GM12878 (cell line): ENCODE results near the gene GOLGA6L2. TPM values are rescaled to one million over a fixed set of nuclear protein-coding genes. Genes with fewer than 3 reads are reported as not detected.

Experiments
- ATAC-seq: fragments of 200-7000 bp; cut with Tn5 transposase; 3 replicates; pipeline ENCODE4 v1.9.1; 2020; ENCODE audit warnings: mild to moderate bottlenecking, moderate library complexity
- BruUV-seq: library from RNA; stranded (reverse); fragments of 400-500 nt; replicated peaks from 2 replicates; lab custom pipeline; 2021; lab: Mats Ljungman, UMichigan
- CTCF ChIA-PET: fragments of 300-600 bp; sonication (Branson Sonifier 250); formaldehyde crosslinking; extraction: SDS; loops from one replicate; lab custom pipeline; 2021; ENCODE audit warnings: inconsistent platforms; lab: Yijun Ruan, JAX
- POLR2A ChIA-PET: fragments of 350-600 bp; formaldehyde crosslinking; extraction: SDS; loops from one replicate; lab custom pipeline; 2021; ENCODE audit warnings: inconsistent platforms; lab: Charles Lee
- RAD21 ChIA-PET: fragments of 300-600 bp; sonication (Branson Sonifier 250); formaldehyde crosslinking; loops from one replicate; lab custom pipeline; 2023; ENCODE audit warnings: antibody characterized with exemption; ENCODE audit not compliant: unreplicated experiment; lab: Charles Lee
- SMC1A ChIA-PET: fragments of 300-600 bp; sonication (Branson Sonifier 250); formaldehyde crosslinking; loops from one replicate; lab custom pipeline; 2023; ENCODE audit not compliant: unreplicated experiment, uncharacterized antibody; lab: Charles Lee
- DNase-seq: peaks from one replicate; pipeline ENCODE4 v3.0.0-alpha.2; 2011; ENCODE audit warnings: low read depth, low spot score
- FAIRE-seq: peaks from 3 replicates; lab custom pipeline; 2011; peaks lifted over from hg19 to GRCh38; lab: Jason Lieb, UNC
- H2AFZ ChIP-seq: 2 replicates; pipeline ENCODE4 v1.6.0; 2011; ENCODE audit warnings: low read depth, low read length, control low read depth; ENCODE audit not compliant: control insufficient read depth
- H3K27ac ChIP-seq: 2 replicates; pipeline ENCODE4 v1.5.1; 2011; ENCODE audit warnings: control low read depth; ENCODE audit not compliant: control insufficient read depth, insufficient read depth
- H3K27me3 ChIP-seq, 2 experiments: replicated peaks in 1 of 2; 2 replicates each; pipeline versions ENCODE4 v1.6.0 to v1.6.1; 2011; ENCODE audit warnings: low read length in 1 of 2; ENCODE audit not compliant: control insufficient read depth in 2 of 2, insufficient read depth in 2 of 2
- H3K36me3 ChIP-seq, 2 experiments: 2 replicates each; pipeline ENCODE4 v1.5.1; 2011; ENCODE audit warnings: low read length in 1 of 2; ENCODE audit not compliant: control insufficient read depth in 2 of 2, insufficient read depth in 2 of 2
- H3K4me1 ChIP-seq: 2 replicates; pipeline ENCODE4 v1.6.1; 2011; ENCODE audit warnings: mild to moderate bottlenecking, low read length, moderate library complexity, mixed read lengths; ENCODE audit not compliant: control insufficient read depth, insufficient read depth
- H3K4me2 ChIP-seq: 2 replicates; pipeline ENCODE4 v1.6.0; 2011; ENCODE audit warnings: control low read depth; ENCODE audit not compliant: control insufficient read depth, insufficient read depth
- H3K4me3 ChIP-seq: fragments of 200-600 bp; sonication (generic); 2 replicates; pipeline ENCODE4 v1.5.1; 2016
- H3K79me2 ChIP-seq: 2 replicates; pipeline ENCODE4 v1.6.0; 2011; ENCODE audit warnings: low read length; ENCODE audit not compliant: control insufficient read depth, insufficient read depth
- H3K9ac ChIP-seq: 2 replicates; pipeline ENCODE4 v1.8.0; 2011; ENCODE audit warnings: low read length, control low read depth, mixed read lengths; ENCODE audit not compliant: control insufficient read depth, insufficient read depth
- H3K9me3 ChIP-seq: replicated peaks from 3 replicates; pipeline ENCODE4 v1.5.1; 2011; ENCODE audit warnings: mild to moderate bottlenecking, low read length; ENCODE audit not compliant: control insufficient read depth, insufficient read depth
- H4K20me1 ChIP-seq: 2 replicates; pipeline ENCODE4 v1.6.0; 2011; ENCODE audit not compliant: control insufficient read depth, insufficient read depth
- BCL3 ChIP-seq: IDR thresholded peaks from 2 replicates; pipeline ENCODE4 v1.6.1; 2011; ENCODE audit warnings: borderline replicate concordance, low read depth, mild to moderate bottlenecking, moderate library complexity, low read length; ENCODE audit not compliant: insufficient read depth, poor library complexity, severe bottlenecking
- CBX5 ChIP-seq: sonication (generic); IDR thresholded peaks from 2 replicates; pipeline ENCODE4 v1.6.1; 2016; ENCODE audit warnings: low read depth, moderate library complexity, mild to moderate bottlenecking, inconsistent platforms
- CREB1 ChIP-seq: IDR thresholded peaks from 2 replicates; pipeline ENCODE4 v1.6.1; 2012; ENCODE audit warnings: low read depth, mild to moderate bottlenecking, inconsistent platforms
- E2F4 ChIP-seq: IDR thresholded peaks from 2 replicates; pipeline ENCODE4 v1.6.1; 2012; ENCODE audit warnings: low read depth, low read length, improper control_type of control experiment
- ESRRA ChIP-seq: IDR thresholded peaks from 2 replicates; pipeline ENCODE4 v1.6.1; 2012; ENCODE audit warnings: mild to moderate bottlenecking, low read length, improper control_type of control experiment
- HCFC1 ChIP-seq: fragments of 150-350 bp; IDR thresholded peaks from 2 replicates; pipeline ENCODE4 v1.6.1; 2014; ENCODE audit warnings: low read length
- LARP7 ChIP-seq: fragments of 450-650 bp; IDR thresholded peaks from 2 replicates; pipeline ENCODE4 v1.6.1; 2017; ENCODE audit warnings: mild to moderate bottlenecking
- MTA3 ChIP-seq: IDR thresholded peaks from 2 replicates; pipeline ENCODE4 v1.6.1; 2012; ENCODE audit warnings: low read length, inconsistent platforms, borderline replicate concordance
- NFYA ChIP-seq: IDR thresholded peaks from 2 replicates; pipeline ENCODE4 v1.6.1; 2011; ENCODE audit warnings: low read depth, mild to moderate bottlenecking, low read length, improper control_type of control experiment, borderline replicate concordance
- POLR2A ChIP-seq: IDR thresholded peaks from 2 replicates; pipeline ENCODE4 v1.6.1; 2011; ENCODE audit warnings: low read depth, mild to moderate bottlenecking, low read length
- PRDM15 ChIP-seq: fragments of 450-650 bp; formaldehyde crosslinking; IDR thresholded peaks from 2 replicates; pipeline ENCODE4 v1.4.0; 2020; ENCODE audit warnings: mild to moderate bottlenecking, moderate library complexity
- RBBP5 ChIP-seq: fragments of 200-600 bp; sonication (generic); conservative IDR thresholded peaks from 2 replicates; pipeline ENCODE4 v1.6.1; 2016
- USF1 ChIP-seq: IDR thresholded peaks from 2 replicates; pipeline ENCODE4 v1.6.1; 2011; ENCODE audit warnings: borderline replicate concordance, low read depth, mild to moderate bottlenecking, moderate library complexity, mixed read lengths, low read length; ENCODE audit not compliant: insufficient read depth; ENCODE audit errors: extremely low read length
- ZNF24 ChIP-seq: fragments of 450-650 bp; IDR thresholded peaks from 2 replicates; pipeline ENCODE4 v1.6.1; 2017; ENCODE audit warnings: antibody characterized with exemption, mild to moderate bottlenecking
- WGBS: methylation state at CpG from one replicate; pipeline ENCODE4 v1.1.6; 2016; ENCODE audit warnings: low lambda C conversion rate; ENCODE audit not compliant: insufficient replicate concordance, insufficient coverage; ENCODE audit errors: missing lambda C conversion rate; 5-methylcytosine and 5-hydroxymethylcytosine counted together
- in situ Hi-C: fragments of 300-500 bp; cut with MboI; formaldehyde crosslinking; loops from 9 replicates; pipeline ENCODE4 v1.14.3; 2018; ENCODE audit warnings: mixed read lengths
- intact Hi-C: fragments of 100-400 bp; cut with micrococcal nuclease; formaldehyde crosslinking; loops from one replicate; pipeline ENCODE4 v1.14.2; 2022; ENCODE audit not compliant: unreplicated experiment
- polyA plus RNA-seq, 11 experiments: library from polyadenylated mRNA; depleted of rRNA in 4 of 11; unstranded in 6 of 11; stranded (reverse) in 5 of 11; fragments of >200 nt; fragmentation: Nextera tagmentation in 4 of 11; fragmentation: Illumina TruSeq in 1 of 11; extraction: Ambion mirVana in 4 of 11; extraction: Trizol in 1 of 11; gene quantifications; 1 replicate in 1 of 11; 2 replicates in 10 of 11; pipeline versions ENCODE4 v1.2.1 to v1.2.3, GENCODE V29; 2011 to 2016; ENCODE audit warnings: inconsistent platforms in 2 of 11, missing spikeins in 2 of 11, low read depth in 1 of 11
- total RNA-seq, 4 experiments: library from RNA; depleted of rRNA in 3 of 4; stranded (reverse); fragments of >200 nt in 3 of 4; fragmentation: Illumina TruSeq in 1 of 4; extraction: Trizol in 1 of 4; gene quantifications; 2 replicates each; pipeline versions ENCODE4 v1.2.1 to v1.2.3, GENCODE V29; 2013 to 2021
- TF ChIP-seq, protein P1 (sequence below): fragments of 450-650 bp; IDR thresholded peaks from 2 replicates; pipeline ENCODE4 v1.6.1; 2018; ENCODE audit warnings: borderline replicate concordance, mild to moderate bottlenecking; ENCODE audit not compliant: partially characterized antibody

The GOLGA6L2 gene
- total and polyA plus RNA-seq, 10 of the 15 experiments (the other 5 are each of a cell fraction or from before 2014, with no cell fraction given) = not detected

DNA sequence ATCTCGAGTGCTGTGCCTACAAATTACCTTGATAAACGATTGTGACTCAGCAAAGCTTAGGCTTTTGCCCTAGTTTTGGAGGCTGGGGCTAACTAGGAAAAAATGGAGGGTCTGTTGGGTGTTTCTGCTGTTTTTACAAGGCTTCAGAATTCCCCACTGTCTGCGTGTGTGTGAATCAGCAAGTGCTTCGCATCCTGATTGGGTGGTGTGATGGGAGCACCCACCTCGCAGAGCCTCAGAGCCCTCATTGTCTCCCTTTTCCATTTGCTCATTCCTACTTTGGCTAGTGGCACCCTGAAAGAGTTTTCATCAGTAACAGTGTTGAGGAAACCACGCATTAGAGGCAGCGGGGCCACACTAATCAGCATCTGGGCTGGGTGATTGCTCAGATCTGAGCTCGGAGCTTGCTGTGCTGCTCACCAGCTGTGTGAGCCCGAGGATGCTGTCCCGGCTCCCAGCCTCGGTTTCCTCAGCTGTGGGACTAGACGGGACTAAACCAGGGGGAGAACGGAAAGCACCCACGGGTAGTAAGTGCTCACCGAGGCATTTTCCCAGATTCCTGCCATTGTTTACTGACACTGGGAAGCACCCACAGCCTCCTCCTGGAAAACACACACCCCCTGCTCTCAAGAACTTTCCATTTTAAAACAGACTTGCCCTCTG is 51.9 kb downstream of the GOLGA6L2 start:
- POLR2A ChIA-PET = no interaction called here
- H3K36me3 ChIP-seq = no peaks in the 10 kb centered on the region
- no peak overlapping the region for H3K27ac ChIP-seq
- RAD21 ChIA-PET = no interaction called here
- H3K4me2 ChIP-seq = no peak overlapping the region
- no peaks in the 10 kb centered on the region for H4K20me1 ChIP-seq
- H2AFZ ChIP-seq = no peak overlapping the region
- DNase-seq (no peak), FAIRE-seq (no peak), ATAC-seq (no peak)
- WGBS = 27% methylated on average over 15 of the region's 15 CpGs
- H3K9me3 ChIP-seq = no peaks in the 10 kb centered on the region
- in situ Hi-C loops (no loop called here), intact Hi-C loops (no loop called here)
- SMC1A ChIA-PET = no interaction called here
- H3K4me1 ChIP-seq = no peaks in the 10 kb centered on the region
- H3K9ac ChIP-seq = no peak overlapping the region
- H3K4me3 ChIP-seq = no peak overlapping the region
- CTCF ChIA-PET = no interaction called here
- no peaks in the 10 kb centered on the region for H3K27me3 ChIP-seq
- H3K79me2 ChIP-seq = no peaks in the 10 kb centered on the region
- BruUV-seq = no TSS peak
- no peak for TF ChIP-seq POLR2A
- TF ChIP-seq, protein P1, sequence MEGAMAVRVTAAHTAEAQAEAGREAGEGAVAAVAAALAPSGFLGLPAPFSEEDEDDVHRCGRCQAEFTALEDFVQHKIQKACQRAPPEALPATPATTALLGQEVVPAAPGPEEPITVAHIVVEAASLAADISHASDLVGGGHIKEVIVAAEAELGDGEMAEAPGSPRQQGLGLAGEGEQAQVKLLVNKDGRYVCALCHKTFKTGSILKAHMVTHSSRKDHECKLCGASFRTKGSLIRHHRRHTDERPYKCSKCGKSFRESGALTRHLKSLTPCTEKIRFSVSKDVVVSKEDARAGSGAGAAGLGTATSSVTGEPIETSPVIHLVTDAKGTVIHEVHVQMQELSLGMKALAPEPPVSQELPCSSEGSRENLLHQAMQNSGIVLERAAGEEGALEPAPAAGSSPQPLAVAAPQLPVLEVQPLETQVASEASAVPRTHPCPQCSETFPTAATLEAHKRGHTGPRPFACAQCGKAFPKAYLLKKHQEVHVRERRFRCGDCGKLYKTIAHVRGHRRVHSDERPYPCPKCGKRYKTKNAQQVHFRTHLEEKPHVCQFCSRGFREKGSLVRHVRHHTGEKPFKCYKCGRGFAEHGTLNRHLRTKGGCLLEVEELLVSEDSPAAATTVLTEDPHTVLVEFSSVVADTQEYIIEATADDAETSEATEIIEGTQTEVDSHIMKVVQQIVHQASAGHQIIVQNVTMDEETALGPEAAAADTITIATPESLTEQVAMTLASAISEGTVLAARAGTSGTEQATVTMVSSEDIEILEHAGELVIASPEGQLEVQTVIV = no peak
- TF ChIP-seq LARP7 = no peak
- TF ChIP-seq NFYA = no peak
- TF ChIP-seq ZNF24 = no peak
- no peak for TF ChIP-seq PRDM15 (CRISPR knock-in tag)
- no peak for TF ChIP-seq CBX5
- TF ChIP-seq BCL3 = no peak
- no peak for TF ChIP-seq ESRRA
- TF ChIP-seq HCFC1 = no peak
- TF ChIP-seq RBBP5 = no peak
- TF ChIP-seq CREB1 = no peak
- no peak for TF ChIP-seq MTA3
- no peak for TF ChIP-seq USF1
- TF ChIP-seq E2F4 = no peak
